IMR-90 (cell line): Measurements from ENCODE around the gene INPP1. TPM values are rescaled to one million over a fixed set of nuclear protein-coding genes. Genes with fewer than 3 reads are reported as not detected.

Source experiments
- ATAC-seq: fragments of 200-7000 bp; cut with Tn5 transposase; 2 replicates; pipeline ENCODE4 v1.9.1; 2020; ENCODE audit warnings: low read depth, mild to moderate bottlenecking, moderate library complexity
- BruUV-seq: library from RNA; stranded (reverse); fragments of 400-500 nt; replicated peaks from 2 replicates; lab custom pipeline; 2021; lab: Mats Ljungman, UMichigan
- CTCF ChIA-PET: fragments of 300-600 bp; formaldehyde crosslinking; extraction: SDS; loops from one replicate; lab custom pipeline; 2021; ENCODE audit warnings: antibody characterized with exemption; lab: Yijun Ruan, JAX
- POLR2A ChIA-PET: fragments of 300-600 bp; sonication (Branson Sonifier 250); formaldehyde crosslinking; loops from one replicate; lab custom pipeline; 2022; ENCODE audit warnings: antibody characterized with exemption; ENCODE audit not compliant: unreplicated experiment; lab: Charles Lee
- DNase-seq: peaks from one replicate; pipeline ENCODE4 v3.0.0; 2013
- H2AFZ ChIP-seq: replicated peaks from 2 replicates; pipeline ENCODE3; 2013; ENCODE audit warnings: low read length, mild to moderate bottlenecking; ENCODE audit not compliant: poor library complexity
- H2AK5ac ChIP-seq: 2 replicates; pipeline ENCODE4 v1.6.1; 2013; ENCODE audit warnings: low read depth, low read length, inconsistent platforms
- H2AK9ac ChIP-seq: replicated peaks from 2 replicates; pipeline ENCODE3; 2013; ENCODE audit warnings: mild to moderate bottlenecking, low read depth, low read length, moderate library complexity; ENCODE audit not compliant: poor library complexity
- H2BK120ac ChIP-seq: 2 replicates; pipeline ENCODE4 v1.6.1; 2013; ENCODE audit warnings: low read depth, low read length, inconsistent platforms
- H2BK15ac ChIP-seq: 3 replicates; pipeline ENCODE4 v1.6.1; 2013; ENCODE audit warnings: low read depth, low read length, inconsistent platforms
- H2BK20ac ChIP-seq: 2 replicates; pipeline ENCODE4 v1.6.1; 2013; ENCODE audit warnings: low read depth, mild to moderate bottlenecking, inconsistent platforms, low read length, moderate library complexity
- H2BK5ac ChIP-seq: 2 replicates; pipeline ENCODE4 v1.6.1; 2013; ENCODE audit warnings: mild to moderate bottlenecking, low read depth, low read length, inconsistent platforms; ENCODE audit not compliant: poor library complexity, severe bottlenecking
- H3K14ac ChIP-seq: replicated peaks from 2 replicates; pipeline ENCODE4 v1.6.1; 2013; ENCODE audit warnings: low read depth, low read length, inconsistent platforms
- H3K18ac ChIP-seq: 2 replicates; pipeline ENCODE4 v1.6.1; 2013; ENCODE audit warnings: low read depth, low read length, control low read depth
- H3K23ac ChIP-seq: 2 replicates; pipeline ENCODE4 v1.6.1; 2013; ENCODE audit warnings: low read depth, low read length, inconsistent platforms
- H3K27ac ChIP-seq: 2 replicates; pipeline ENCODE4 v1.5.1; 2013; ENCODE audit warnings: mild to moderate bottlenecking, control low read depth, low read length; ENCODE audit not compliant: insufficient read depth
- H3K27me3 ChIP-seq: 2 replicates; pipeline ENCODE4 v1.6.1; 2013; ENCODE audit warnings: low read length; ENCODE audit not compliant: control insufficient read depth, insufficient read depth
- H3K36me3 ChIP-seq: 2 replicates; pipeline ENCODE4 v1.6.1; 2013; ENCODE audit warnings: low read length, mixed read lengths; ENCODE audit not compliant: control insufficient read depth, insufficient read depth
- H3K4ac ChIP-seq: 2 replicates; pipeline ENCODE4 v1.6.1; 2013; ENCODE audit warnings: low read depth, low read length, inconsistent platforms
- H3K4me1 ChIP-seq: 2 replicates; pipeline ENCODE4 v1.6.1; 2013; ENCODE audit warnings: low read length, mixed read lengths; ENCODE audit not compliant: control insufficient read depth, insufficient read depth
- H3K4me2 ChIP-seq: 2 replicates; pipeline ENCODE4 v1.6.1; 2013; ENCODE audit warnings: low read depth, mild to moderate bottlenecking, control low read depth, low read length, moderate library complexity
- H3K4me3 ChIP-seq: 2 replicates; pipeline ENCODE4 v1.5.1; 2013; ENCODE audit warnings: low read depth, mild to moderate bottlenecking, control low read depth, low read length, moderate library complexity; ENCODE audit not compliant: insufficient read depth
- H3K56ac ChIP-seq: 2 replicates; pipeline ENCODE4 v1.6.1; 2013; ENCODE audit warnings: low read length, inconsistent platforms; ENCODE audit not compliant: insufficient read depth; ENCODE audit errors: extremely low read depth
- H3K79me1 ChIP-seq, 2 experiments: 2 replicates each; pipeline ENCODE4 v1.6.1; 2013; ENCODE audit warnings: low read length in 2 of 2, inconsistent platforms in 1 of 2, low read depth in 1 of 2
- H3K9ac ChIP-seq: 2 replicates; pipeline ENCODE4 v1.6.1; 2013; ENCODE audit warnings: low read depth, low read length, control low read depth
- H3K9me1 ChIP-seq: 2 replicates; pipeline ENCODE4 v1.6.1; 2013; ENCODE audit warnings: low read length, inconsistent platforms; ENCODE audit not compliant: insufficient read depth
- H3K9me3 ChIP-seq: 2 replicates; pipeline ENCODE4 v1.6.1; 2013; ENCODE audit warnings: low read length; ENCODE audit not compliant: control insufficient read depth, insufficient read depth
- H4K20me1 ChIP-seq: 2 replicates; pipeline ENCODE4 v1.6.1; 2013; ENCODE audit warnings: low read length, inconsistent platforms; ENCODE audit not compliant: insufficient read depth
- H4K5ac ChIP-seq: 2 replicates; pipeline ENCODE4 v1.6.1; 2013; ENCODE audit warnings: mild to moderate bottlenecking, low read depth, low read length, control low read depth
- H4K8ac ChIP-seq, 2 experiments: 2 replicates each; pipeline ENCODE4 v1.6.1; 2013; ENCODE audit warnings: low read depth in 2 of 2, low read length in 2 of 2, control low read depth in 1 of 2, inconsistent platforms in 1 of 2
- H4K91ac ChIP-seq: 2 replicates; pipeline ENCODE4 v1.6.1; 2013; ENCODE audit warnings: low read depth, low read length, inconsistent platforms; ENCODE audit not compliant: insufficient read depth
- CEBPB ChIP-seq: IDR thresholded peaks from 2 replicates; pipeline ENCODE4 v1.6.1; 2012; ENCODE audit warnings: low read depth, low read length, improper control_type of control experiment
- CHD1 ChIP-seq: IDR thresholded peaks from 2 replicates; pipeline ENCODE4 v1.6.1; 2012; ENCODE audit warnings: low read depth, low read length, improper control_type of control experiment
- CTCF ChIP-seq: conservative IDR thresholded peaks from 2 replicates; pipeline ENCODE4 v1.5.1; 2012; ENCODE audit warnings: mild to moderate bottlenecking, low read depth, low read length, improper control_type of control experiment
- ELK1 ChIP-seq: fragments of 150-350 bp; IDR thresholded peaks from 2 replicates; pipeline ENCODE4 v1.6.1; 2016; ENCODE audit warnings: low read depth, mild to moderate bottlenecking, low read length, moderate library complexity, borderline replicate concordance
- FOS ChIP-seq: fragments of 150-350 bp; IDR thresholded peaks from 2 replicates; pipeline ENCODE4 v1.6.1; 2016; ENCODE audit warnings: low read depth, low read length
- MAFK ChIP-seq: IDR thresholded peaks from 2 replicates; pipeline ENCODE4 v1.6.1; 2012; ENCODE audit warnings: low read depth, low read length, improper control_type of control experiment
- MAZ ChIP-seq: IDR thresholded peaks from 2 replicates; pipeline ENCODE4 v1.6.1; 2012; ENCODE audit warnings: low read depth, mild to moderate bottlenecking, low read length, improper control_type of control experiment, moderate library complexity, borderline replicate concordance
- MXI1 ChIP-seq: IDR thresholded peaks from 2 replicates; pipeline ENCODE4 v1.6.1; 2012; ENCODE audit warnings: low read depth, mild to moderate bottlenecking, low read length, moderate library complexity, borderline replicate concordance
- NFE2L2 ChIP-seq: fragments of 150-350 bp; IDR thresholded peaks from 2 replicates; pipeline ENCODE4 v1.6.1; 2016; ENCODE audit warnings: low read depth, mild to moderate bottlenecking, low read length
- RAD21 ChIP-seq: IDR thresholded peaks from 2 replicates; pipeline ENCODE4 v1.6.1; 2012; ENCODE audit warnings: low read length, improper control_type of control experiment
- RCOR1 ChIP-seq: IDR thresholded peaks from 2 replicates; pipeline ENCODE4 v1.6.1; 2012; ENCODE audit warnings: mild to moderate bottlenecking, low read length, improper control_type of control experiment; ENCODE audit not compliant: insufficient replicate concordance
- RFX5 ChIP-seq: IDR thresholded peaks from 2 replicates; pipeline ENCODE4 v1.8.0; 2012; ENCODE audit warnings: low read depth, mild to moderate bottlenecking, low read length, moderate library complexity
- SMC3 ChIP-seq: fragments of 150-350 bp; IDR thresholded peaks from 2 replicates; pipeline ENCODE4 v1.6.1; 2016; ENCODE audit warnings: low read depth, mild to moderate bottlenecking, antibody characterized with exemption, low read length, moderate library complexity
- USF2 ChIP-seq: fragments of 150-350 bp; IDR thresholded peaks from 2 replicates; pipeline ENCODE4 v1.6.1; 2017; ENCODE audit warnings: mild to moderate bottlenecking, antibody characterized with exemption, low read length, low read depth
- WGBS, 2 experiments: methylation state at CpG; one replicate each; pipeline versions ENCODE4 v1.1.5 to v1.1.7; 2013; ENCODE audit warnings: missing lambda C conversion rate in 2 of 2; ENCODE audit not compliant: insufficient read length in 1 of 2; ENCODE audit errors: extremely low coverage in 2 of 2; 5-methylcytosine and 5-hydroxymethylcytosine counted together
- dilution Hi-C: fragments of 300-500 bp; cut with HindIII; formaldehyde crosslinking; loops from one replicate; pipeline ENCODE4 v1.14.3; 2018; ENCODE audit warnings: low sequenced_read_pairs; ENCODE audit not compliant: unreplicated experiment
- in situ Hi-C: fragments of 300-500 bp; cut with MboI; formaldehyde crosslinking; loops from 3 replicates; pipeline ENCODE4 v1.14.3; 2019; ENCODE audit warnings: low sequenced_read_pairs, inconsistent platforms, mixed read lengths
- intact Hi-C: fragments of 100-400 bp; cut with micrococcal nuclease; formaldehyde crosslinking; loops from 2 replicates; pipeline ENCODE4 v1.10.0; 2022
- polyA plus RNA-seq, 3 experiments: library from polyadenylated mRNA; depleted of rRNA; stranded (reverse); fragments of >200 nt; gene quantifications; 2 replicates each; pipeline ENCODE4 v1.2.3, GENCODE V29; 2012; ENCODE audit warnings: low replicate concordance in 1 of 3
- total RNA-seq: library from RNA; depleted of rRNA; stranded (reverse); fragments of >200 nt; gene quantifications from 2 replicates; pipeline ENCODE4 v1.2.3, GENCODE V29; 2012

INPP1 gene
- total and polyA plus RNA-seq, 2 of the 4 experiments (the other 2 are of a cell fraction) = 4.1 to 10.1 TPM

GRCh38 chr2:190367091-190367490, 23.7 kb downstream of the INPP1 start:
- H3K27me3 ChIP-seq = no peaks in the 10 kb centered on the region
- ChIA-PET POLR2A (no interaction called here), CTCF (no interaction called here)
- H3K9me1 ChIP-seq = 0 out of 2 replicates have a peak, but pooled peaks cover 7% of the 10 kb centered on the region
- H3K4me2 ChIP-seq = no peak overlapping the region
- ATAC-seq = no peak
- intact Hi-C loops (no loop called here), dilution Hi-C loops (no loop called here), in situ Hi-C loops (no loop called here)
- H4K5ac ChIP-seq = no peak overlapping the region
- H2BK20ac ChIP-seq = no peak overlapping the region
- H3K9me3 ChIP-seq = no peaks in the 10 kb centered on the region
- no peak overlapping the region for H4K91ac ChIP-seq
- no peak overlapping the region for H3K9ac ChIP-seq
- no peaks in the 10 kb centered on the region for H4K20me1 ChIP-seq
- no peak overlapping the region for H3K18ac ChIP-seq
- H3K56ac ChIP-seq = no peak overlapping the region
- no peak overlapping the region for H3K23ac ChIP-seq
- no peak overlapping the region for H3K27ac ChIP-seq
- no CpG with 5 or more reads among the region's 4 CpGs for WGBS, 2 experiments
- no peak overlapping the region for H2AK5ac ChIP-seq
- H2AK9ac ChIP-seq = no peak overlapping the region
- H2AFZ ChIP-seq = no peak overlapping the region
- TF ChIP-seq CHD1 (no peak), FOS (no peak), MXI1 (no peak), MAFK (no peak), RFX5 (no peak), CEBPB (no peak), SMC3 (no peak), RAD21 (no peak), RCOR1 (no peak), ELK1 (no peak), NFE2L2 (no peak), USF2 (no peak), MAZ (no peak), CTCF (no peak)
- no peaks in the 10 kb centered on the region; a peak in 1 of 4 replicates for H3K79me1 ChIP-seq
- H2BK5ac ChIP-seq = no peak overlapping the region
- H3K4ac ChIP-seq = no peak overlapping the region
- BruUV-seq = no TSS peak
- H3K14ac ChIP-seq = no peak overlapping the region
- no peaks in the 10 kb centered on the region for H3K4me1 ChIP-seq
- H2BK120ac ChIP-seq = no peak overlapping the region
- H3K36me3 ChIP-seq = peaks cover 20% of the 10 kb centered on the region
- H4K8ac ChIP-seq = no peak overlapping the region
- no peak for DNase-seq
- H2BK15ac ChIP-seq = no peak overlapping the region
- no peak overlapping the region for H3K4me3 ChIP-seq
